Type B pancreatic cell (in vitro differentiated cells): ENCODE measurements around the gene C1orf53. TPM values are rescaled to one million over a fixed set of nuclear protein-coding genes. Genes with fewer than 3 reads are reported as not detected.

ENCODE experiments used
- DNase-seq: peaks from one replicate; pipeline ENCODE4 v3.0.0; 2021; ENCODE audit warnings: mixed read lengths; ENCODE audit not compliant: unreplicated experiment; ENCODE audit errors: extremely low spot score
- H3K27ac Mint-ChIP-seq: 2 replicates; pipeline ENCODE4 v1.8.0; 2021; ENCODE audit warnings: mild to moderate bottlenecking, mixed read lengths
- H3K27me3 Mint-ChIP-seq: 2 replicates; pipeline ENCODE4 v1.8.0; 2021; ENCODE audit warnings: mixed read lengths
- H3K36me3 Mint-ChIP-seq: 2 replicates; pipeline ENCODE4 v1.8.0; 2021; ENCODE audit warnings: mixed read lengths
- H3K4me1 Mint-ChIP-seq: one replicate; pipeline ENCODE4 v1.8.0; 2021; ENCODE audit warnings: mixed read lengths; ENCODE audit not compliant: unreplicated experiment
- H3K4me3 Mint-ChIP-seq: 2 replicates; pipeline ENCODE4 v1.8.0; 2021; ENCODE audit warnings: mild to moderate bottlenecking, mixed read lengths
- H3K9me3 Mint-ChIP-seq: 2 replicates; pipeline ENCODE4 v1.8.0; 2021; ENCODE audit warnings: mixed read lengths
- total RNA-seq: library from RNA; stranded (reverse); gene quantifications from 2 replicates; pipeline ENCODE4 v1.2.1, GENCODE V29; 2021; ENCODE audit warnings: low replicate concordance
- TF ChIP-seq, protein P1 (sequence below): fragments of 200-600 bp; sonication (generic); conservative IDR thresholded peaks from 2 replicates; pipeline ENCODE4 v1.5.0; 2021; ENCODE audit warnings: antibody characterized with exemption, mild to moderate bottlenecking

C1orf53 gene
- total RNA-seq, 1 donor from 2014 or later = 2.2 TPM

DNA sequence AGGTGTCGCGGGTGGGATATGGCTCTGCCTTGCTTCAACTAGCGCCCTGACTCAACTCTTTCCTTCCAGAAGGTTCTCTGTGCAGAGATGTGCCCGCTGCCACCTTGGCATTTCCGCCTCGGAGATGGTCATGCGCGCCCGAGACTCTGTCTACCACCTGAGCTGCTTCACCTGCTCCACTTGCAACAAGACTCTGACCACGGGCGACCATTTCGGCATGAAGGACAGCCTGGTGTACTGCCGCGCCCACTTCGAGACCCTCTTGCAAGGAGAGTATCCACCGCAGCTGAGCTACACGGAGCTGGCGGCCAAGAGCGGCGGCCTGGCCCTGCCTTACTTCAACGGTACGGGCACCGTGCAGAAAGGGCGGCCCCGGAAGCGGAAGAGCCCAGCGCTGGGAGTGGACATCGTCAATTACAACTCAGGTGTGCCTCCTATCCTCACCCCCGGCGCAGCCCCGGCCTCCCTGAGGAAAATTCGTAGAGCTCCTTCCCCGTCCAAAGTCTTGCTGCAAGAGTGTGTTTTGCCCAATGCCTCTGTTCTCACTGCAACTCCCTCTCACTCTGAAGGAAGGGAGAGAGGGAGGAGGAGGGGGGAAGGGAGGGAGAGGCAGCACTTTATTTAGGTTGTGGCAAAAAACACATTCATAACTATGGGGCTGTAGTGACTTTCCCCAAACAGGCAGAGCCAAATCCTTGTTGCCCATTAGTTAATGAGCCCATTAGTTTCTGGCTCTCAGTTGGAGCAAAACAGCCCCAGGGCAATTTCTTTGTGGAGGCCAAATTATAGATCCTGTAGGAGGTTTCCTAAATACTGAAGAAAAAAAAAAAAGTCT is 19.0 kb downstream of the C1orf53 start:
- no peak for DNase-seq
- Mint-ChIP-seq H3K27ac (no peak overlapping the region), H3K4me3 (peak overlapping the region; percentile 79), H3K36me3 (peaks cover 3% of the 10 kb centered on the region), H3K4me1 (peaks cover 25% of the 10 kb centered on the region), H3K9me3 (no peaks in the 10 kb centered on the region), H3K27me3 (peaks cover 98% of the 10 kb centered on the region)
- TF ChIP-seq, protein P1, sequence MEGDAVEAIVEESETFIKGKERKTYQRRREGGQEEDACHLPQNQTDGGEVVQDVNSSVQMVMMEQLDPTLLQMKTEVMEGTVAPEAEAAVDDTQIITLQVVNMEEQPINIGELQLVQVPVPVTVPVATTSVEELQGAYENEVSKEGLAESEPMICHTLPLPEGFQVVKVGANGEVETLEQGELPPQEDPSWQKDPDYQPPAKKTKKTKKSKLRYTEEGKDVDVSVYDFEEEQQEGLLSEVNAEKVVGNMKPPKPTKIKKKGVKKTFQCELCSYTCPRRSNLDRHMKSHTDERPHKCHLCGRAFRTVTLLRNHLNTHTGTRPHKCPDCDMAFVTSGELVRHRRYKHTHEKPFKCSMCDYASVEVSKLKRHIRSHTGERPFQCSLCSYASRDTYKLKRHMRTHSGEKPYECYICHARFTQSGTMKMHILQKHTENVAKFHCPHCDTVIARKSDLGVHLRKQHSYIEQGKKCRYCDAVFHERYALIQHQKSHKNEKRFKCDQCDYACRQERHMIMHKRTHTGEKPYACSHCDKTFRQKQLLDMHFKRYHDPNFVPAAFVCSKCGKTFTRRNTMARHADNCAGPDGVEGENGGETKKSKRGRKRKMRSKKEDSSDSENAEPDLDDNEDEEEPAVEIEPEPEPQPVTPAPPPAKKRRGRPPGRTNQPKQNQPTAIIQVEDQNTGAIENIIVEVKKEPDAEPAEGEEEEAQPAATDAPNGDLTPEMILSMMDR = no peak

DNA sequence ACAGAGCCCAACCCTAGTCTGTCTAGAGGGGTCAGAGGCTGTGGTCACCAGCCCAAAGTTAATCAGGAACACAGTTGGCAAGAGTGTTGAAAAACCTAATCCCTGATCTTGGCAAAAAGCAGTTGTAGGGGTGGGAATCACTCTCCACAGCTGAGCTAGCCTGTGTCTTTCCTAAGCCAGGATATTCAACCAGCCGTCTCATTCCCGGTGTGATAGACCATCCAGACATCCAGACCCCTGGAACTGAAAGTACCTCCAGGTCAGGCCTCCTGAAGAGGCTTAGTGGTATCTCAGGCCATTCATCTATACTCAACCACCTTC is 19.6 kb downstream of the C1orf53 start:
- peaks cover 25% of the 10 kb centered on the region for H3K4me1 Mint-ChIP-seq
- H3K9me3 Mint-ChIP-seq = no peaks in the 10 kb centered on the region
- DNase-seq = no peak
- peak overlapping the region; percentile 31 for H3K4me3 Mint-ChIP-seq
- H3K27me3 Mint-ChIP-seq = peaks cover 98% of the 10 kb centered on the region
- H3K27ac Mint-ChIP-seq = no peak overlapping the region
- H3K36me3 Mint-ChIP-seq = peaks cover 3% of the 10 kb centered on the region
- TF ChIP-seq, protein P1 = no peak

DNA sequence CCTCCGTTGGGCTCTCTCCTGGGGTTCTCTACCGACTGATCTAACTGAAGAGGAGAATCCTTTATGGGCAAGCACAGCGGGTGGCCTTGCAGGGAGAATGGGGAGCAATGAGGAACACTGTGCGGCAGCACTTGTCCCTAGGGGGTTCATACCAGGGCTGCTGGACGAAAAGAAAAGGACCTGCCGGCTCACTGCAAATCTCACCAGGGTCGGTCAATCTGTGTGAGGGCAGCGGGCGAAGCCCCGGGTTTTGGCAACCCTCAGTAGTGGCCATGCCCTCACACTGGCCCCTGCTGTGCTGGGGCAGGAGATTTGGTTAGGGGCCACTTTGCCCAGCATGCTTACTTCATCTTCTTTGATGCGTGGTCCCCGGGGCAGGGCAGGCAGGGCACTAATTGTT is 20.6 kb downstream of the C1orf53 start:
- Mint-ChIP-seq H3K27me3 (peaks cover 98% of the 10 kb centered on the region), H3K4me1 (peaks cover 15% of the 10 kb centered on the region), H3K9me3 (no peaks in the 10 kb centered on the region), H3K4me3 (no peak overlapping the region), H3K27ac (no peak overlapping the region), H3K36me3 (peaks cover 3% of the 10 kb centered on the region)
- DNase-seq = no peak
- TF ChIP-seq, protein P1 = no peak

DNA sequence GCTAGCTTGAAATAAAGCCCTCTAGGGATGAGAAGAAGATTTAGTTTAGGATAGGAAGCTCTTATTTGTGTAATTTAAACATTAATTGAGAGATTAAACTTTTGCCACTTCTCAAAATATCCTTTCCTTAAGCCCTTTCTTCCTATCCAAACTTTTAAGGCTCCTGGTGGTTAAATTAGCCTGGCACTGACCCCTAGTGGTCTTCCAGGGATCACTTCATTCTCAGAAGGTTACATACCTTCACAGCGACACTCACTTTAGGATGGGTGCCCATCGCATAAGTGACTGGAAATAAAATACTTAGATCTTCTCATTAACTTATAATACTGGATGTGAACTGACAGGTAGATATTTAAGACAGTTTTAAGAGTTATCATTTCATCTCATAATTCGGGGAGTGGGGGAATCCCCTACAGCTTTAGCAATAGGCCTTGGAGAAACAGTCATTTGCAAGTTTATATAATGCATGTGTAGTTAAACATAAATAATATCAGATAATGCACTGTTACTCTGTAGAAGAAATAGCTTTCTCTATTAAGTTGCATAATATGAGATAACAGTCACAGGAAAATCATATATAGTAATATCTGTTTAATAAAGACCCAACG is 22.2 kb downstream of the C1orf53 start:
- H3K9me3 Mint-ChIP-seq = no peaks in the 10 kb centered on the region
- H3K4me1 Mint-ChIP-seq = peaks cover 11% of the 10 kb centered on the region
- H3K27me3 Mint-ChIP-seq = peaks cover 96% of the 10 kb centered on the region
- no peak for DNase-seq
- no peak overlapping the region for H3K4me3 Mint-ChIP-seq
- H3K36me3 Mint-ChIP-seq = peaks cover 3% of the 10 kb centered on the region
- TF ChIP-seq, protein P1 = peak; percentile 85
- H3K27ac Mint-ChIP-seq = no peak overlapping the region

DNA sequence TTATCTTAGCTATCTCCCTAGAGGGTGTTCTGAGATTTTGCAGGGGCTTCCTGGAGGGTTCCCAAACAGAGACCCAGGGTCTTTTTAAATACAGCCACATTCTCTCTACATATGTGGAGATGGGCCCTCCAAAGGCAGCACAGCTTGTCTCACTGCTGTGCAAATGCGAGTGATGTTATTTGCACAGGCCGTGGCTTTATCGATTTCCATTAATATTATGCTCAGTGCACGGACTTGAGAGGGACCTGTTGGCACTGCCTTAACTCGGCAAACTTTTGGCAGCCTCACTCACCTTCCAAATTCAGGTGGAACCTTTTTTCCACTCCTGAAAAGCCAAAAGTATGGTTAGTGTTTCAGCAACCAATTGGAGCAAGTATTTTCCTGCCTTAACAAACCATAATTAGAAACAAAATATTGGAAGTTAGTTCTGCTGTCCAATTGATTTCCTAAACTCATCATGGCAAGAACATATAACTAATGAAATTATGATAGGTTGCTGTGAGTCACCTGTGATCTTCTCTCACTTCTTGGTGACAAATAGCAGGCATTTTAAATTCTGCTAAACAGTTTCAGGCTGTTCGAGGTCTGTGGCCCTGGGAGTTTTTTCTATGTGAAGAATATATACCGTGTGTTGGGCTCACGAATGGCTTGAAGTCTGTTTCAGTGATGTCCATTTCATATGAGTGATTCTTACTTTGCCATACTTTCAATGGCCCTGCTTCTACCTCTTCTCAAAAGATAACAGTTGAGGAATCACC is 25.7 kb downstream of the C1orf53 start:
- H3K27ac Mint-ChIP-seq = no peak overlapping the region
- no peak for DNase-seq

More for the DNA sequence above, 25.7 kb downstream of the C1orf53 start:
- Mint-ChIP-seq H3K4me1 (peaks cover under 1% of the 10 kb centered on the region), H3K9me3 (no peaks in the 10 kb centered on the region), H3K36me3 (no peaks in the 10 kb centered on the region), H3K4me3 (no peak overlapping the region), H3K27me3 (peaks cover 88% of the 10 kb centered on the region)
- TF ChIP-seq, protein P1 = no peak
